ENCODE measurements around the gene DGKG. TPM values are rescaled to one million over a fixed set of nuclear protein-coding genes. Genes with fewer than 3 reads are reported as not detected.

DGKG gene
- total RNA-seq, 4 donors from 2014 or later = 1.2 to 13.7 (median 2.1) TPM

GRCh38 chr3:186307594-186308221 is 54.3 kb downstream of the DGKG start:
- no peak overlapping the region for H3K4me3 ChIP-seq
- peaks cover 0 to 22% (median 1%) of the 10 kb centered on the region in 4 donors for H3K27me3 ChIP-seq
- no peak overlapping the region for H3K27ac ChIP-seq
- no peak for DNase-seq
- H3K36me3 ChIP-seq = peaks cover 0 to 5% (median 0%) of the 10 kb centered on the region in 3 donors
- no peaks in the 10 kb centered on the region for H3K4me1 ChIP-seq
- TF ChIP-seq CTCF (IDR thresholded peaks at IDR 0.05) = no peak
- TF ChIP-seq POLR2A (IDR thresholded peaks at IDR 0.05) = no peak
- intact Hi-C loops (cut with DNase I) = no loop called here
- H3K9me3 ChIP-seq = no peaks in the 10 kb centered on the region
- 60 to 64% methylated on average over 3 of the region's 3 CpGs for WGBS, 2 donors

GRCh38 chr3:186305286-186305685 is 56.7 kb downstream of the DGKG start:
- H3K4me3 ChIP-seq = no peak overlapping the region
- no peak for DNase-seq
- H3K9me3 ChIP-seq = no peaks in the 10 kb centered on the region
- TF ChIP-seq POLR2A (IDR thresholded peaks at IDR 0.05) = no peak
- TF ChIP-seq CTCF (IDR thresholded peaks at IDR 0.05) = no peak
- H3K27ac ChIP-seq = no peak overlapping the region
- intact Hi-C loops (cut with DNase I) = no loop called here
- no peaks in the 10 kb centered on the region for H3K4me1 ChIP-seq
- H3K36me3 ChIP-seq = peaks cover 0 to 5% (median 0%) of the 10 kb centered on the region in 3 donors
- 64 to 74% methylated on average over 2 of the region's 2 CpGs for WGBS, 2 donors
- H3K27me3 ChIP-seq = peaks cover 0 to 24% (median 1%) of the 10 kb centered on the region in 4 donors

GRCh38 chr3:186303965-186304364 is 58.1 kb downstream of the DGKG start:
- Histone ChIP-seq H3K36me3 (peaks cover 0 to 5% (median 0%) of the 10 kb centered on the region in 3 donors), H3K9me3 (no peaks in the 10 kb centered on the region), H3K27me3 (peaks cover 0 to 24% (median 1%) of the 10 kb centered on the region in 4 donors), H3K4me1 (peaks cover 0 to 4% (median 0%) of the 10 kb centered on the region in 3 donors), H3K27ac (no peak overlapping the region), H3K4me3 (no peak overlapping the region)
- WGBS, 2 donors = 24 to 31% methylated on average over 6 to 9 of the region's 11 CpGs
- DNase-seq = no peak
- TF ChIP-seq CTCF (IDR thresholded peaks at IDR 0.05) (no peak), POLR2A (IDR thresholded peaks at IDR 0.05) (no peak)
- intact Hi-C loops (cut with DNase I) = no loop called here

GRCh38 chr3:186299327-186299726 is 62.7 kb downstream of the DGKG start:
- Histone ChIP-seq H3K27ac (no peak overlapping the region), H3K27me3 (peaks cover 0 to 26% (median 1%) of the 10 kb centered on the region in 4 donors), H3K36me3 (peaks cover 0 to 5% (median 0%) of the 10 kb centered on the region in 3 donors), H3K9me3 (no peaks in the 10 kb centered on the region), H3K4me1 (peaks cover 0 to 10% (median 0%) of the 10 kb centered on the region in 3 donors), H3K4me3 (no peak overlapping the region)
- DNase-seq = no peak
- WGBS, 2 donors = 37 to 46% methylated on average over 4 of the region's 4 CpGs
- intact Hi-C loops (cut with DNase I) = no loop called here
- TF ChIP-seq CTCF (IDR thresholded peaks at IDR 0.05) (no peak), POLR2A (IDR thresholded peaks at IDR 0.05) (no peak)

- peaks cover 0 to 10% (median 0%) of the 10 kb centered on the region in 3 donors for H3K4me1 ChIP-seq
- no peak overlapping the region for H3K4me3 ChIP-seq
- peaks cover 0 to 2% (median 0%) of the 10 kb centered on the region in 3 donors for H3K36me3 ChIP-seq
- H3K27me3 ChIP-seq = peaks cover 0 to 21% (median 1%) of the 10 kb centered on the region in 4 donors
- TF ChIP-seq POLR2A (IDR thresholded peaks at IDR 0.05) (no peak), CTCF (IDR thresholded peaks at IDR 0.05) (no peak)
- no peak for DNase-seq
- H3K9me3 ChIP-seq = no peaks in the 10 kb centered on the region
- no peak overlapping the region for H3K27ac ChIP-seq
- 30% methylated on average over 2 of the region's 2 CpGs; no CpG with 5 or more reads in 1 of the 2 donors for WGBS, 2 donors
- intact Hi-C loops (cut with DNase I) = no loop called here
Observed at GRCh38 chr3:186298876-186299275, 63.2 kb downstream of the DGKG start.
